HCT116 (cell line): Measurements from ENCODE around the gene HRH2. TPM values are rescaled to one million over a fixed set of nuclear protein-coding genes. Genes with fewer than 3 reads are reported as not detected.

ENCODE experiments used
- ATAC-seq: fragments of 200-7000 bp; cut with Tn5 transposase; 2 replicates; pipeline ENCODE4 v1.9.1; 2020; ENCODE audit warnings: mild to moderate bottlenecking, moderate library complexity
- BruUV-seq: library from RNA; stranded (reverse); fragments of 400-500 nt; replicated peaks from 2 replicates; lab custom pipeline; 2021; lab: Mats Ljungman, UMichigan
- CTCF ChIA-PET: fragments of 300-600 bp; sonication (Branson Sonifier 250); formaldehyde crosslinking; loops from one replicate; lab custom pipeline; 2021; ENCODE audit warnings: antibody characterized with exemption; lab: Charles Lee
- POLR2A ChIA-PET: fragments of 300-600, 350-600 bp; sonication (Branson Sonifier 250); formaldehyde crosslinking; loops from one replicate; lab custom pipeline; 2021; ENCODE audit warnings: antibody characterized with exemption; lab: Charles Lee
- RAD21 ChIA-PET, 2 experiments: fragments of 300-600 bp; sonication (Branson Sonifier 250); formaldehyde crosslinking; loops; one replicate each; lab custom pipeline; 2023; ENCODE audit warnings: low total read pairs in 2 of 2; ENCODE audit not compliant: uncharacterized antibody in 2 of 2, unreplicated experiment in 2 of 2, low non-redundant PET in 1 of 2; lab: Charles Lee
- DNase-seq: peaks from one replicate; pipeline ENCODE4 v3.0.0-alpha.2; 2010; ENCODE audit warnings: low read depth, low spot score
- H2AFZ ChIP-seq: fragments of 200-600 bp; shearing (Covaris generic), sonication (generic); 2 replicates; pipeline ENCODE4 v1.6.1; 2017; ENCODE audit warnings: low read depth, mixed run types, mixed read lengths, antibody characterized with exemption, low read length; ENCODE audit not compliant: poor library complexity, severe bottlenecking
- H3K27ac ChIP-seq: 2 replicates; pipeline ENCODE4 v1.5.1; 2012; ENCODE audit warnings: low read depth, low read length
- H3K27me3 ChIP-seq: fragments of 200-600 bp; sonication (generic); 2 replicates; pipeline ENCODE4 v1.6.1; 2016; ENCODE audit warnings: mixed run types, low read length, mixed read lengths; ENCODE audit not compliant: insufficient read depth
- H3K36me3 ChIP-seq, 2 experiments: fragments of 200-500 bp in 1 of 2; fragments of 200-600 bp in 1 of 2; sonication (Bioruptor generic) in 1 of 2; sonication (generic) in 1 of 2; 2 replicates each; pipeline versions ENCODE4 v1.5.1 to v1.6.1; 2014 to 2016; ENCODE audit warnings: low read length in 2 of 2, inconsistent platforms in 1 of 2, mixed read lengths in 1 of 2, mixed run types in 1 of 2; ENCODE audit not compliant: insufficient read depth in 2 of 2, control insufficient read depth in 1 of 2
- H3K4me1 ChIP-seq, 2 experiments: fragments of 200-600 bp in 1 of 2; sonication (generic) in 1 of 2; 2 replicates each; pipeline versions ENCODE4 v1.5.1 to v1.6.1; 2012 to 2017; ENCODE audit warnings: low read length in 2 of 2, inconsistent platforms in 1 of 2, mild to moderate bottlenecking in 1 of 2, mixed read lengths in 1 of 2, mixed run types in 1 of 2, moderate library complexity in 1 of 2; ENCODE audit not compliant: insufficient read depth in 2 of 2, control insufficient read depth in 1 of 2
- H3K4me2 ChIP-seq: fragments of 200-600 bp; sonication (generic); 2 replicates; pipeline ENCODE4 v1.6.1; 2017; ENCODE audit warnings: mixed run types, low read length, mixed read lengths
- H3K4me3 ChIP-seq, 2 experiments: fragments of 200-600 bp in 1 of 2; sonication (generic) in 1 of 2; replicated peaks in 1 of 2; 2 replicates each; pipeline ENCODE4 v1.5.1; 2011 to 2016; ENCODE audit warnings: low read length in 2 of 2, control low read depth in 1 of 2, low read depth in 1 of 2, mild to moderate bottlenecking in 1 of 2, mixed read lengths in 1 of 2, mixed run types in 1 of 2
- H3K79me2 ChIP-seq: fragments of 200-600 bp; sonication (generic); 2 replicates; pipeline ENCODE4 v1.6.1; 2017; ENCODE audit warnings: mild to moderate bottlenecking, mixed run types, low read length, moderate library complexity, mixed read lengths; ENCODE audit not compliant: insufficient read depth
- H3K9ac ChIP-seq: fragments of 200-600 bp; sonication (generic); 2 replicates; pipeline ENCODE4 v1.6.1; 2016; ENCODE audit warnings: low read length, mixed read lengths
- H3K9me2 ChIP-seq: fragments of 200-600 bp; sonication (generic), shearing (Covaris generic); 2 replicates; pipeline ENCODE4 v1.6.1; 2017; ENCODE audit warnings: mixed run types, mild to moderate bottlenecking, moderate library complexity; ENCODE audit not compliant: insufficient read depth
- H3K9me3 ChIP-seq, 2 experiments: fragments of 200-500 bp in 1 of 2; fragments of 200-600 bp in 1 of 2; sonication (Bioruptor generic) in 1 of 2; sonication (generic) in 1 of 2; 2 replicates each; pipeline ENCODE4 v1.6.1; 2014 to 2017; ENCODE audit warnings: low read length in 2 of 2, mixed read lengths in 2 of 2, inconsistent platforms in 1 of 2, low read depth in 1 of 2, mild to moderate bottlenecking in 1 of 2, mixed run types in 1 of 2, moderate library complexity in 1 of 2; ENCODE audit not compliant: control insufficient read depth in 1 of 2, insufficient read depth in 1 of 2
- H4K20me1 ChIP-seq: fragments of 200-600 bp; sonication (generic), shearing (Covaris generic); 2 replicates; pipeline ENCODE4 v1.6.1; 2017; ENCODE audit warnings: mixed run types, mild to moderate bottlenecking, moderate library complexity; ENCODE audit not compliant: insufficient read depth
- EZH2 ChIP-seq: fragments of 200-600 bp; sonication (generic); IDR thresholded peaks from 2 replicates; pipeline ENCODE4 v1.6.1; 2017; ENCODE audit warnings: antibody characterized with exemption, mixed run types
- RAD21 ChIP-seq: IDR thresholded peaks from 2 replicates; pipeline ENCODE4 v1.6.1; 2012; ENCODE audit warnings: low read depth, mild to moderate bottlenecking
- intact Hi-C: fragments of 100-400 bp; cut with micrococcal nuclease; formaldehyde crosslinking; loops from 2 replicates; pipeline ENCODE4 v1.10.0; 2022
- total RNA-seq: library from RNA; stranded (reverse); gene quantifications from one replicate; pipeline ENCODE4 v1.2.1, GENCODE V29; 2021; ENCODE audit not compliant: unreplicated experiment
- TF ChIP-seq, protein P1 (sequence below): IDR thresholded peaks from 2 replicates; pipeline ENCODE4 v1.6.1; 2012

The HRH2 gene
- total RNA-seq, 1 experiment from 2014 or later, result 0.12 TPM

DNA sequence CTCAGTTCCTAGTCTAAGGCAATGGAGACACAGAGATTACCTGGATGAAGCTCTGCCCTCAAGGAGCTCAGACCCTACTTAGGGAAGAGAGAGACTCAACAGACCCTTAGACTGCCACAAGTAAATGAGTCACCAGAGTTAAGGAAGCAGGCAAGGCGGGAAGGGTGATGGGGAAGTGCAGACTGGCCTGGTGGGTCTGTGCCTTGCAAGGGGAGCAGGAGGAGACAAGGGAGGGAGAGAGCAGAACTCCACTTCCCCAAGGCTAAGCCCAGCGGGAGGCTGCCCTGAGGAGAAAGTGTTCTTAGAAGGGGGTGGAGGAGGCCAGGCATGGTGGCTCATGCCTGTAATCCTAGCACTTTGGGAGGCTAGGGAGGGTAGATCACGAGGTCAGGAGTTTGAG is 83.7 kb downstream of the HRH2 start:
- no TSS peak for BruUV-seq
- intact Hi-C loops, result no loop called here
- H3K9me3 ChIP-seq, result no peaks in the 10 kb centered on the region
- no peaks in the 10 kb centered on the region for H3K36me3 ChIP-seq
- ChIA-PET POLR2A (no interaction called here), RAD21 (no interaction called here), CTCF (interaction anchor here (1.8 kb wide), 1 partner anchor 11 kb away, joined by 5 read pairs; no protein-coding TSS in a partner anchor)
- H3K27ac ChIP-seq, result no peak overlapping the region
- DNase-seq, result no peak
- no peak overlapping the region for H3K9ac ChIP-seq
- no peak for ATAC-seq
- TF ChIP-seq, protein P1, sequence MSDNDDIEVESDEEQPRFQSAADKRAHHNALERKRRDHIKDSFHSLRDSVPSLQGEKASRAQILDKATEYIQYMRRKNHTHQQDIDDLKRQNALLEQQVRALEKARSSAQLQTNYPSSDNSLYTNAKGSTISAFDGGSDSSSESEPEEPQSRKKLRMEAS, result no peak
- no peak for TF ChIP-seq EZH2
- H3K4me1 ChIP-seq, result no peaks in the 10 kb centered on the region
- no peak overlapping the region for H3K4me2 ChIP-seq
- H3K4me3 ChIP-seq, result no peak overlapping the region
- no peaks in the 10 kb centered on the region for H3K9me2 ChIP-seq
- peaks cover 23% of the 10 kb centered on the region; the same call in 1 of the 2 replicates for H3K27me3 ChIP-seq
- no peaks in the 10 kb centered on the region for H3K79me2 ChIP-seq
- H4K20me1 ChIP-seq, result no peaks in the 10 kb centered on the region
- H2AFZ ChIP-seq, result no peak overlapping the region

DNA sequence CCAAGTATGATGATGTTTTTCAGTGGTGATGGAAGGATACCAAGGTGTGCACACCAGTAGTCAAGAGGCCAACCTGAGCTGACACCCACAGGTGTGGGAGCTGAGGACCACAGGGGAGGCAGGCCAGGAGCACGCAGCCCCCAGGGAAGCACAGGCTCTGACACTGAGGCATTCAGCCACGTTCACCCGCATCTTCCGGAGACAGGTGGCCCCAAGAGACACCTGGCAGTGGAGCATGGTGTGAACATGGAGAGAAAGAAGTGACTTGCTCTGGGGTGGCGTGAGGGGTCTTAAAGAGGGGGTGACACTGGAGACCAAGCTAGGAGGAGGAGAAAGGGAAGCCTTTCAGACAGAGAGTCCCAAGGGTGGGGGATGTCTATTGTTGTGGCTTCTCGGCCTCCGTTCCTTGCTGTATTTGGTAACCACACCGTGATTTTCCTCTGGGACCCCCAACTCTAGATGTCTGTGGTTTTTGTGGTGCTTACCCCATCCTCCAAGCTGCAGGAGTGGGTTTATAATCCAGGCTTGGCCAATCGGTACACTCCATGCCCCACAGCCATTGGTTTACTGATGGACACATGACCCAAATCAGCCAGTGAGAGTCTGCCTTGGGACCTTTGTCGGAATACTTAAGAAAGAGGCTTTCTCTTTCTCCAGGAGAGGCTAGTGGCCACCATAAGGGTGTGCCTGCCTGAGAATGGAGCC is 84.6 kb downstream of the HRH2 start:
- Histone ChIP-seq H3K27me3 (peaks cover 25% of the 10 kb centered on the region; the same call in 1 of the 2 replicates), H3K9ac (no peak overlapping the region), H3K9me2 (no peaks in the 10 kb centered on the region), H3K27ac (no peak overlapping the region), H3K9me3 (no peaks in the 10 kb centered on the region), H3K79me2 (no peaks in the 10 kb centered on the region), H2AFZ (no peak overlapping the region), H3K4me3 (no peak overlapping the region)
- ChIA-PET CTCF (interaction anchor here (1.8 kb wide), 1 partner anchor 12 kb away, joined by 5 read pairs; no protein-coding TSS in a partner anchor), RAD21 (no interaction called here)
- no TSS peak for BruUV-seq
- ATAC-seq, result no peak
- TF ChIP-seq RAD21, result no peak
- TF ChIP-seq, all 23 proteins: peak for 0
- intact Hi-C loops, result no loop called here
- POLR2A ChIA-PET, result no interaction called here
- Histone ChIP-seq H3K4me1 (peaks cover 0 to 5% of the 10 kb centered on the region in 2 experiments; a peak in 2 of 4 replicates), H3K36me3 (no peaks in the 10 kb centered on the region), H4K20me1 (no peaks in the 10 kb centered on the region), H3K4me2 (no peak overlapping the region)
- no peak for DNase-seq
